Measurements from ENCODE around the gene ZNF486. TPM values are rescaled to one million over a fixed set of nuclear protein-coding genes. Genes with fewer than 3 reads are reported as not detected.
"Not testable (repeated sequence)": the region's sequence is repeated elsewhere in the genome, so short reads cannot be mapped to it uniquely, and the experiment has no call there.

The ZNF486 gene
- total and polyA plus RNA-seq, 2 experiments from 2014 or later = 25.4 to 37.6 TPM

DNA sequence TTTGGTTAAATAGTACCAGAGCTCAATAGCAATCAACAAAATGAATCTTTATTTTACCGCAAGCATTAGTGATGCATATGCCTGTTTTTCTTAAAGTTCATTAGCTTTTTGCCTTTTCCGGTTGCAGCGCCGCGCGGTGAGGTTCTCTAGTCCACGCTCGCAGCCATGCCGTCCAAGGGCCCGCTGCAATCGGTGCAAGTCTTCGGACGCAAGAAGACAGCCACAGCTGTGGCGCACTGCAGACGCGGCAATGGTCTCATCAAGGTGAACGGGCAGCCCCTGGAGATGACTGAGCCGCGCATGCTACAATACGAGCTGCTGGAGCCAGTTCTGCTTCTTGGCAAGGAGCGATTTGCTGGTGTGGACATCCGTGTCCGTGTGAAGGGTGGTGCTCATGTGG lies 42.1 kb upstream of the ZNF486 start (continued):
- TF ChIP-seq, protein P1, sequence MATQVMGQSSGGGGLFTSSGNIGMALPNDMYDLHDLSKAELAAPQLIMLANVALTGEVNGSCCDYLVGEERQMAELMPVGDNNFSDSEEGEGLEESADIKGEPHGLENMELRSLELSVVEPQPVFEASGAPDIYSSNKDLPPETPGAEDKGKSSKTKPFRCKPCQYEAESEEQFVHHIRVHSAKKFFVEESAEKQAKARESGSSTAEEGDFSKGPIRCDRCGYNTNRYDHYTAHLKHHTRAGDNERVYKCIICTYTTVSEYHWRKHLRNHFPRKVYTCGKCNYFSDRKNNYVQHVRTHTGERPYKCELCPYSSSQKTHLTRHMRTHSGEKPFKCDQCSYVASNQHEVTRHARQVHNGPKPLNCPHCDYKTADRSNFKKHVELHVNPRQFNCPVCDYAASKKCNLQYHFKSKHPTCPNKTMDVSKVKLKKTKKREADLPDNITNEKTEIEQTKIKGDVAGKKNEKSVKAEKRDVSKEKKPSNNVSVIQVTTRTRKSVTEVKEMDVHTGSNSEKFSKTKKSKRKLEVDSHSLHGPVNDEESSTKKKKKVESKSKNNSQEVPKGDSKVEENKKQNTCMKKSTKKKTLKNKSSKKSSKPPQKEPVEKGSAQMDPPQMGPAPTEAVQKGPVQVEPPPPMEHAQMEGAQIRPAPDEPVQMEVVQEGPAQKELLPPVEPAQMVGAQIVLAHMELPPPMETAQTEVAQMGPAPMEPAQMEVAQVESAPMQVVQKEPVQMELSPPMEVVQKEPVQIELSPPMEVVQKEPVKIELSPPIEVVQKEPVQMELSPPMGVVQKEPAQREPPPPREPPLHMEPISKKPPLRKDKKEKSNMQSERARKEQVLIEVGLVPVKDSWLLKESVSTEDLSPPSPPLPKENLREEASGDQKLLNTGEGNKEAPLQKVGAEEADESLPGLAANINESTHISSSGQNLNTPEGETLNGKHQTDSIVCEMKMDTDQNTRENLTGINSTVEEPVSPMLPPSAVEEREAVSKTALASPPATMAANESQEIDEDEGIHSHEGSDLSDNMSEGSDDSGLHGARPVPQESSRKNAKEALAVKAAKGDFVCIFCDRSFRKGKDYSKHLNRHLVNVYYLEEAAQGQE (IDR thresholded peaks at IDR 0.05; ENCODE audit: unreplicated experiment) = no peak
- TF ChIP-seq ZNF462 (CRISPR knock-in tag; IDR thresholded peaks at IDR 0.05) = no peak
- no peak for TF ChIP-seq NANOG (IDR thresholded peaks at IDR 0.05; ENCODE audit: borderline replicate concordance)
- TF ChIP-seq POLR2AphosphoS5 (IDR thresholded peaks at IDR 0.05; ENCODE audit: low read depth) = no peak; the same call in 1 of the 2 replicates

DNA sequence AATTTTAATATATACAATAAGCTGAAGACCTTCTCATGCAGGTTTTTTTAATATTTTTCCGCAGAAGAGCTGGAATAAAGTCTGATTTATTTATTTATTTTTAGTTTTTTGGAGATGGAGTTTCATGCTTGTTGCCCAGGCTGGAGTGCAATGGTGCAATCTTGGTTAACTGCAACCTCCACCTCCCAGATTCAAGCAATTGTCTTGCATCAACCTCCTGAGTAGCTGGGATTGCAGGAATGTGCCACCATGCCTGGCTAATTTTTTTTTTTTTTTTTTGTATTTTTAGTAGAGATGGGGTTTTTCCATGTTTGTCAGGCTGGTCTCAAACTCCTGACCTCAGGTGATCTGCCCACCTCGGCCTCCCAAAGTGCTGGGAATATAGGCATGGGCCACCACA lies 34.1 kb upstream of the ZNF486 start:
- H2AFZ ChIP-seq; H3K79me2 ChIP-seq (replicated peaks; ENCODE audit: insufficient read depth); H3K27me3 ChIP-seq (ENCODE audit: insufficient read depth); H4K20me1 ChIP-seq (replicated peaks; ENCODE audit: insufficient read depth); H3F3A ChIP-seq (replicated peaks; ENCODE audit: low read depth); H3K27me3 Mint-ChIP-seq (ENCODE audit: insufficient read depth, low read depth, poor library complexity); H3K36me3 ChIP-seq (ENCODE audit: insufficient read depth); H3K4me3 Mint-ChIP-seq; H3K4me3 ChIP-seq; H3K9me2 ChIP-seq (ENCODE audit: insufficient read depth): not testable (repeated sequence)
- Mint-ChIP-seq H3K36me3 (ENCODE audit: low read depth) (peaks cover 23% of the 10 kb centered on the region), H3K9me3 (peaks cover 21% of the 10 kb centered on the region), H3K4me1 (peaks cover 21% of the 10 kb centered on the region), H3K27ac (peak overlapping the region; percentile 89; the same call in 1 of the 2 replicates)
- Histone ChIP-seq H3K27ac (ENCODE audit: low read depth) (peak overlapping the region; percentile 23), H3K4me2 (peak overlapping the region; percentile 16; the same call in 1 of the 2 replicates), H3K4me1 (ENCODE audit: insufficient read depth) (peaks cover 23% of the 10 kb centered on the region)
- peak; percentile 45 for DNase-seq (ENCODE audit: low spot score)
- ATAC-seq = peak; percentile 46; the same call in 2 of the 3 replicates

DNA sequence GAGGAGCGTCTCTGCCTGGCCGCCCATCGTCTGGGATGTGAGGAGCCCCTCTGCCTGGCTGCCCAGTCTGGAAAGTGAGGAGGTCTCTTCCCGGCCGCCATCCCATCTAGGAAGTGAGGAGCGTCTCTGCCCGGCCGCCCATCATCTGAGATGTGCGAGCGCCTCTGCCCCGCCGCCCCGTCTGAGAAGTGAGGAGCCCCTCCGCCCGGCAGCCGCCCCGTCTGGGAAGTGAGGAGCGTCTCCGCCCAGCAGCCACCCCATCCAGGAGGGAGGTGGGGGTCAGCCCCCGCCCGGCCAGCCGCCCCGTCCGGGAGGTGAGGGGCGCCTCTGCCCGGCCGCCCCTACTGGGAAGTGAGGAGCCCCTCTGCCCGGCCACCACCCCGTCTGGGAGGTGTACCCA lies 29.3 kb upstream of the ZNF486 start:
- H3K9me2 ChIP-seq (ENCODE audit: insufficient read depth); H3K27ac ChIP-seq (ENCODE audit: low read depth); H3K4me2 ChIP-seq; DNase-seq (ENCODE audit: low spot score); H3K27me3 Mint-ChIP-seq (ENCODE audit: insufficient read depth, low read depth, poor library complexity); H3K4me3 Mint-ChIP-seq; H3K27me3 ChIP-seq (ENCODE audit: insufficient read depth); H3K27ac Mint-ChIP-seq; H3K4me3 ChIP-seq; H3K79me2 ChIP-seq (replicated peaks; ENCODE audit: insufficient read depth); H3K36me3 ChIP-seq (ENCODE audit: insufficient read depth); ATAC-seq; H2AFZ ChIP-seq; H4K20me1 ChIP-seq (replicated peaks; ENCODE audit: insufficient read depth); H3F3A ChIP-seq (replicated peaks; ENCODE audit: low read depth): not testable (repeated sequence)
- Mint-ChIP-seq H3K9me3 (peaks cover 28% of the 10 kb centered on the region), H3K4me1 (peaks cover 15% of the 10 kb centered on the region), H3K36me3 (ENCODE audit: low read depth) (peaks cover 20% of the 10 kb centered on the region)
- H3K4me1 ChIP-seq (ENCODE audit: insufficient read depth) = peaks cover 23% of the 10 kb centered on the region

Data from GM23338 (cell line).